Breast epithelium (tissue), 4 donors: ENCODE data around the gene OSBPL5. TPM values are rescaled to one million over a fixed set of nuclear protein-coding genes. Genes with fewer than 3 reads are reported as not detected.

Experiments
- DNase-seq, 2 donors: peaks; one replicate each; pipeline ENCODE4 v3.0.0-alpha.2; 2019; ENCODE audit warnings: low spot score in 2 of 2
- H3K27ac ChIP-seq, 2 donors: fragments of 200-600 bp; sonication (generic) in 1 of 2; one replicate each; pipeline ENCODE4 v1.5.1; 2016 to 2019; ENCODE audit warnings: mild to moderate bottlenecking in 1 of 2
- H3K27me3 ChIP-seq, 2 donors: fragments of 200-600 bp; sonication (generic) in 1 of 2; one replicate each; pipeline versions ENCODE4 v1.5.1 to v1.6.0; 2017 to 2019; ENCODE audit warnings: control low read depth in 1 of 2, mild to moderate bottlenecking in 1 of 2
- H3K36me3 ChIP-seq: fragments of 200-600 bp; one replicate; pipeline ENCODE4 v1.5.1; 2019
- H3K4me1 ChIP-seq, 2 donors: fragments of 200-600 bp; sonication (generic); one replicate each; pipeline ENCODE4 v1.5.1; 2016 to 2019; ENCODE audit warnings: control low read depth in 1 of 2
- H3K4me3 ChIP-seq, 3 donors: fragments of 200-600 bp; sonication (generic); 1 replicate in 2 of 3; 2 replicates in 1 of 3; pipeline ENCODE4 v1.5.1; 2016 to 2019; ENCODE audit warnings: mild to moderate bottlenecking in 3 of 3, moderate library complexity in 2 of 3
- H3K9me3 ChIP-seq, 2 donors: fragments of 200-600 bp; sonication (generic) in 1 of 2; one replicate each; pipeline ENCODE4 v1.5.1; 2016 to 2019; ENCODE audit warnings: control low read depth in 1 of 2
- POLR2A ChIP-seq: fragments of 450-650 bp; IDR thresholded peaks from one replicate; pipeline ENCODE4 v1.6.1; 2016; ENCODE audit warnings: antibody characterized with exemption, mild to moderate bottlenecking, moderate library complexity
- POLR2AphosphoS5 ChIP-seq, 3 donors: sonication (generic); formaldehyde crosslinking; IDR thresholded peaks; one replicate each; pipeline ENCODE4 v1.6.1; 2017; ENCODE audit warnings: antibody characterized with exemption in 3 of 3
- intact Hi-C: fragments of 100-400 bp; cut with DNase I; formaldehyde crosslinking; loops from one replicate; pipeline ENCODE4 v1.15.1; 2023; ENCODE audit warnings: low total_unique reads
- total RNA-seq, 3 donors: library from RNA; depleted of rRNA; stranded (reverse); fragments of >200 nt; gene quantifications; one replicate each; pipeline ENCODE4 v1.1.0, GENCODE V29; 2016
- TF ChIP-seq, protein P1 (sequence below), 3 donors: fragments of 450-650 bp; IDR thresholded peaks; one replicate each; pipeline ENCODE4 v1.5.1; 2016 to 2017; ENCODE audit warnings: antibody characterized with exemption in 3 of 3, mild to moderate bottlenecking in 3 of 3, moderate library complexity in 3 of 3

Gene OSBPL5
- total RNA-seq, 3 donors from 2014 or later = 25.3 to 64.2 (median 27.8) TPM

DNA sequence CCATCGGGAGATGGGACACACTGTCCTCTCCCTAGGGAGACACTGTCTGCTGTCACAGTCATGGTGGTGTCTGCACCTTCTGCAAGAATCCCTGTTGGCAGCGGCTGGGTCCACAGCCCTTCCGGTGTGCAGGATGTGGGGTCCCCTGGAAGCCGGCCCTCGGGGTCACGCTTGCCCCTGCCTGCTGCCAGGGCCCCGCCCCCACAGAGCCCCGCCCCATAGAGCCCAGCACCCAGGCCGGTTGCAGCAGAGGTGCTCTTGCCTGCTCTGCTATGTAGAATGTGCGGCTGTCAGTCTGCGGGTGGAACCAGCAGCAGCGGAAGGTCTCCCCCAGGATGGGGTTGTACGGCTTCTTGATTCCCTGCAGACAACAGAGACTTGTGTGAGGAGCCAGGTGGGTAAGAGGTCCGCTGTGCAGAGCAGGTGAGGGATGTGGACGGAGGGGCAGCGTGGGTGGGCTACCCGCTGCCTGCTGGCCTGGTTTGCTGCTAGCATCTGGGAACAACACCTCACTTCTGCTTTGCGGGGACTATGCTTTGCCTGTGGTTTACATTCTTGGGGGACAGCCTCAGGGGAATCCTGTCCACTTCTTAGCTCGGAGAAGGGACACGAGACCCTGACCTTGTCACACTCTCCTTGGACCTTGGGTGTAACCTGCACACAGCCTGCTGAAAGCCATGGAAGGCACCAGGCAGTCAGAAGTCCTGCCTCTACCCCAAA is 63.0 kb downstream of the OSBPL5 start:
- no peaks in the 10 kb centered on the region for H3K9me3 ChIP-seq
- intact Hi-C loops = loop anchor here (10.0 kb wide), 1 partner anchor 113 kb away; the partner anchor contains the start of gene MRGPRG
- no peak overlapping the region for H3K4me3 ChIP-seq
- H3K27ac ChIP-seq = no peak overlapping the region
- DNase-seq = no peak
- no peaks in the 10 kb centered on the region for H3K27me3 ChIP-seq
- no peak for TF ChIP-seq POLR2A
- TF ChIP-seq, protein P1, sequence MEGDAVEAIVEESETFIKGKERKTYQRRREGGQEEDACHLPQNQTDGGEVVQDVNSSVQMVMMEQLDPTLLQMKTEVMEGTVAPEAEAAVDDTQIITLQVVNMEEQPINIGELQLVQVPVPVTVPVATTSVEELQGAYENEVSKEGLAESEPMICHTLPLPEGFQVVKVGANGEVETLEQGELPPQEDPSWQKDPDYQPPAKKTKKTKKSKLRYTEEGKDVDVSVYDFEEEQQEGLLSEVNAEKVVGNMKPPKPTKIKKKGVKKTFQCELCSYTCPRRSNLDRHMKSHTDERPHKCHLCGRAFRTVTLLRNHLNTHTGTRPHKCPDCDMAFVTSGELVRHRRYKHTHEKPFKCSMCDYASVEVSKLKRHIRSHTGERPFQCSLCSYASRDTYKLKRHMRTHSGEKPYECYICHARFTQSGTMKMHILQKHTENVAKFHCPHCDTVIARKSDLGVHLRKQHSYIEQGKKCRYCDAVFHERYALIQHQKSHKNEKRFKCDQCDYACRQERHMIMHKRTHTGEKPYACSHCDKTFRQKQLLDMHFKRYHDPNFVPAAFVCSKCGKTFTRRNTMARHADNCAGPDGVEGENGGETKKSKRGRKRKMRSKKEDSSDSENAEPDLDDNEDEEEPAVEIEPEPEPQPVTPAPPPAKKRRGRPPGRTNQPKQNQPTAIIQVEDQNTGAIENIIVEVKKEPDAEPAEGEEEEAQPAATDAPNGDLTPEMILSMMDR (IDR thresholded peaks at IDR 0.05) = no peak
- no peak for TF ChIP-seq POLR2AphosphoS5 (IDR thresholded peaks at IDR 0.05)
- H3K36me3 ChIP-seq = no peaks in the 10 kb centered on the region
- no peaks in the 10 kb centered on the region for H3K4me1 ChIP-seq

DNA sequence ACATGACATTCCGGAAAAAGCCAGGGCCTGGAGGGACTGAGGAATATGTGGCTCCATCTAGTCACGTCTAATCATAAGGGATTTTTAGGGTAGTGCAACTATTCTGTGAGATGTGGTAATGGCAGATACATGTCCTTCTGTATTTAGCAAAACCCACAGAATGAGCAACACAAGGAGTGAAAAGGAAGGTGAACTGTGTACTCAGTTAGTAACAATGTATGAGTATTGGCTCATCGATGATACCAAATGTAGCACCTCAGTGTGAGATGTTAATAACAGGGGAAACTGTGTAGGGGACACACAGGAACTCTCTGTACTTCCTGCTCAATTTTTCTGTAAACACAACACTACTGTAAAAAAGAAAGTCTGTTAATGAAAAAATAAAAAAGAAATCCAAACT is 65.9 kb downstream of the OSBPL5 start:
- intact Hi-C loops = loop anchor here (10.0 kb wide), 1 partner anchor 1824 kb away; no protein-coding TSS in a partner anchor
- no peak for TF ChIP-seq POLR2AphosphoS5 (IDR thresholded peaks at IDR 0.05)
- no peak for DNase-seq
- no peak overlapping the region for H3K4me3 ChIP-seq
- H3K36me3 ChIP-seq = no peaks in the 10 kb centered on the region
- H3K27me3 ChIP-seq = no peaks in the 10 kb centered on the region
- H3K27ac ChIP-seq = no peak overlapping the region
- no peaks in the 10 kb centered on the region for H3K4me1 ChIP-seq
- no peaks in the 10 kb centered on the region for H3K9me3 ChIP-seq

DNA sequence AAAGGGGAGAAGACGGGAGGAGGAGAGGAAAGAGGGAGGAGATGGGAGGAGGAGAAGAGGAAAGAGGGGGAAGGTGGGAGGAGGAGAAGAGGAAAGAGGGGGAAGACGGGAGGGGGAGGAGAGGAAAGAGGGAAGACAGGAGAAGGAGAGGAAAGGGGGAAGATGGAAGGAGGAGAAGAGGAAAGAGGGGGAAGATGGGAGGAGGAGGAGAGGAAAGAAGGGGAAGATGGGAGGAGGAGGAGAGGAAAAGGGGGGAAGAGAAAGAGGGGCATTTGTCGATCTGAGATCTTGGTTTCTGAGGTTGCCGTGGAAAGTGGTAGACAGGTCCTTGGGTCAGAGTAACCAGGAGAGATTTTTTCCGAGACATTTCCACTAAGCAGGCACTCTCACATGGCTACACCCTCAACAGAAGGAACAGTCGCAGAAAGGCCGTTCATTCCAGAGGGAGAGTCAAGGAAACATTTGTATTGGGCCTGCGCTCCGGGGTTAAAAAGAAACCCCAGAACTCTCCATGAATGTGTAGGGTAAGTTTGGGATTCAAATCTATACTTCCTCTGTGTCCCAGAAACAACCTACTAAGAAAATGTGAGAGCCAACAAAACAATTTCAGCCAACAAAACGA is 68.1 kb downstream of the OSBPL5 start:
- H3K27ac ChIP-seq = no peak overlapping the region
- H3K4me1 ChIP-seq = no peaks in the 10 kb centered on the region
- no peak overlapping the region for H3K4me3 ChIP-seq
- intact Hi-C loops = loop anchor here (10.0 kb wide), 1 partner anchor 1822 kb away; no protein-coding TSS in a partner anchor
- H3K27me3 ChIP-seq = no peaks in the 10 kb centered on the region
- H3K9me3 ChIP-seq = no peaks in the 10 kb centered on the region
- DNase-seq = peak in 1 of 2 donors; percentile 17
- no peaks in the 10 kb centered on the region for H3K36me3 ChIP-seq
- TF ChIP-seq, protein P1 (IDR thresholded peaks at IDR 0.05) = no peak
- no peak for TF ChIP-seq POLR2AphosphoS5 (IDR thresholded peaks at IDR 0.05)
- TF ChIP-seq POLR2A = no peak

DNA sequence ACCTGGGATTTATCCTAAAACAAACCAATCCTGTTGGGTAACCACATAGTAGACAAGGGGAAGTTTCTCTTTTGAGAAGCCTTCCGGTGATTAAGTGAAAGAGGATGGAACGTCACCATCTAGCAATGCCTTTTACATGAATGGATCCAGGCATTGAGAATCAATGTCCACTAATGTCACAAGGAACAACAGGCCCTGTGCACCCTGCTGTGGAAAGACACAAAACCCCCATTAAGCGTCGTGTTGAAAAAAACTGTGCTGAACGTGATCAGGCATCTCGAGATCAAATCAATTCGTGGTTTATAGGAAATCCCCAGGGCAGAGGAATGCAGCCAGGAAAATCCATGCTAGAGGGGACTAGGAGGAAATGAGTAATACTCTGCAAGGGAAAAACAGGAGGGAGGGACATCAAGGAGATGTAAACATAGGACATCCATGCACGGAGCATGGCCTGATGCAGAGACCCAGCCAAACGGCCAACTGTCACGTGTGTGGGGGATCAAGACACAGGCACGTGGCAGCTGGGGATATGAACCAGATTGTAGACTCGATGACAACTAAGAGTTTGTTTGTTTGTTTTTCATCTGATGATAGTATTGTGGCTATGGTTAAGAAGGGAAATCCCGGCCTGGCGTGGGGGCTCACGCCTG is 69.3 kb downstream of the OSBPL5 start:
- Histone ChIP-seq H3K4me1 (no peaks in the 10 kb centered on the region), H3K27me3 (no peaks in the 10 kb centered on the region), H3K9me3 (no peaks in the 10 kb centered on the region), H3K36me3 (no peaks in the 10 kb centered on the region), H3K4me3 (no peak overlapping the region), H3K27ac (peak overlapping the region; percentile 46 to 57)
- intact Hi-C loops = loop anchor here (10.0 kb wide), 1 partner anchor 1821 kb away; no protein-coding TSS in a partner anchor
- TF ChIP-seq, protein P1 (IDR thresholded peaks at IDR 0.05) = no peak
- TF ChIP-seq POLR2AphosphoS5 (IDR thresholded peaks at IDR 0.05) = peak; percentile 26 to 83 (median 35)
- peak in 1 of 2 donors; percentile 41 for DNase-seq

DNA sequence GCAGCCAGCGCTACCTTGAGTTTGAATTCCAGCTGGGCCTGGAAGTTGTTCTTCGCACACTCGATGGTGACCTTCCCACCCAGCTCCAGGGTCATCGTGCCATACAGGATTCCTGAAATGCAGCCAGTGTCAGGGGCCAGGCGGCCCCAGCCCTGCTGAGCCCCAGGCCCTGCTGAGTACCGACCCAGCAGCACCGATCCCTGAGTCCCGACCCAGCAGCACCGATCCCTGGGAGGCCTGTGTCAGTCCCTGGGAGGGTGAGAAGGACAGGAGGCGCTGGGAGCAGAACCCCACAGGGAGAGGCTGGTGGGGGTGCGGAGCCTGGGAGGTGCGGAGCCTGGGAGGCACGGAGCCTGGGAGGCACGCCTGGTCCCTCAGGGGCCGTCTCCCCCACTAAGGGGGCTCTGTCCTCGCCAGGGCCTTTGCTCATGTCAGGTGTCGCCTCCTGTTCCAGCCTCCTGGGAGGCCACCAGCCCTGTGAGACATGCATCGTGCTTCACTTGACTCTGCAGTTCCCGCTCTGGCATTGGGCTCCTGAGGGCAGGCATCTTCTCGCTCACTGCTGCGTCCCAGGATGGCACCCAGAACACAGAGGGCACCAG is 70.8 kb downstream of the OSBPL5 start:
- peak in 1 of 2 donors; percentile 48 for DNase-seq
- no peak overlapping the region for H3K4me3 ChIP-seq
- intact Hi-C loops = loop anchor here (5.0 to 10.0 kb wide), 2 partner anchors 57 to 1820 kb away; no protein-coding TSS in a partner anchor
- H3K27ac ChIP-seq = peak overlapping the region in 1 of 2 donors; percentile 63
- H3K4me1 ChIP-seq = no peaks in the 10 kb centered on the region
- no peaks in the 10 kb centered on the region for H3K27me3 ChIP-seq
- H3K36me3 ChIP-seq = no peaks in the 10 kb centered on the region
- H3K9me3 ChIP-seq = no peaks in the 10 kb centered on the region
- TF ChIP-seq POLR2AphosphoS5 (IDR thresholded peaks at IDR 0.05) (no peak), POLR2A (no peak)
- TF ChIP-seq, protein P1 (IDR thresholded peaks at IDR 0.05) = no peak
